GM12864 (cell line): ENCODE measurements around the gene ATF6.

Experiments used
- DNase-seq: peaks from one replicate; pipeline ENCODE4 v3.0.0-alpha.2; 2011; ENCODE audit warnings: low read depth
- H3K4me3 ChIP-seq: 2 replicates; pipeline ENCODE4 v1.5.1; 2011; ENCODE audit warnings: mild to moderate bottlenecking, low read depth, low read length, control low read depth
- CTCF ChIP-seq: IDR thresholded peaks from 2 replicates; pipeline ENCODE4 v1.5.1; 2011; ENCODE audit warnings: low read depth, mild to moderate bottlenecking, moderate library complexity, low read length, control low read depth, inconsistent platforms; ENCODE audit errors: missing control alignments

Gene ATF6

GRCh38 chr1:161766102-161766981 is at the start of gene ATF6:
ATF6 (plus strand) TSS chr1:161766320; CDS start chr1:161766361, 41 bp downstream.
- no peak for TF ChIP-seq CTCF
- peak; percentile 88 for DNase-seq
- peak within 1 kb of the TSS; percentile 93 for H3K4me3 ChIP-seq

GRCh38 chr1:161718559-161719324 is 47.4 kb upstream of the ATF6 start:
- H3K4me3 ChIP-seq: no peak overlapping the region; the same call in 1 of the 2 replicates
- no peak for DNase-seq
- TF ChIP-seq CTCF: no peak

- DNase-seq: no peak
- no peak overlapping the region for H3K4me3 ChIP-seq
- TF ChIP-seq CTCF: no peak
Observed at GRCh38 chr1:161719325-161719611, 46.9 kb upstream of the ATF6 start.

- no peak for DNase-seq
- no peak overlapping the region for H3K4me3 ChIP-seq
- no peak for TF ChIP-seq CTCF
Observed at GRCh38 chr1:161720422-161720821, 45.7 kb upstream of the ATF6 start.

GRCh38 chr1:161720956-161721737 is 45.0 kb upstream of the ATF6 start, which contains the start of gene FCRLB:
FCRLB (plus strand) TSS chr1:161721544; CDS start chr1:161722673, 1,129 bp downstream.
- no peak for DNase-seq
- no peak within 1 kb of the TSS for H3K4me3 ChIP-seq
- TF ChIP-seq CTCF: no peak

- no peak for DNase-seq
- H3K4me3 ChIP-seq: no peak overlapping the region
- no peak for TF ChIP-seq CTCF
Observed at GRCh38 chr1:161721738-161722343, 44.3 kb upstream of the ATF6 start.
